Measurements from ENCODE around the gene THOP1.

Gene THOP1

DNA sequence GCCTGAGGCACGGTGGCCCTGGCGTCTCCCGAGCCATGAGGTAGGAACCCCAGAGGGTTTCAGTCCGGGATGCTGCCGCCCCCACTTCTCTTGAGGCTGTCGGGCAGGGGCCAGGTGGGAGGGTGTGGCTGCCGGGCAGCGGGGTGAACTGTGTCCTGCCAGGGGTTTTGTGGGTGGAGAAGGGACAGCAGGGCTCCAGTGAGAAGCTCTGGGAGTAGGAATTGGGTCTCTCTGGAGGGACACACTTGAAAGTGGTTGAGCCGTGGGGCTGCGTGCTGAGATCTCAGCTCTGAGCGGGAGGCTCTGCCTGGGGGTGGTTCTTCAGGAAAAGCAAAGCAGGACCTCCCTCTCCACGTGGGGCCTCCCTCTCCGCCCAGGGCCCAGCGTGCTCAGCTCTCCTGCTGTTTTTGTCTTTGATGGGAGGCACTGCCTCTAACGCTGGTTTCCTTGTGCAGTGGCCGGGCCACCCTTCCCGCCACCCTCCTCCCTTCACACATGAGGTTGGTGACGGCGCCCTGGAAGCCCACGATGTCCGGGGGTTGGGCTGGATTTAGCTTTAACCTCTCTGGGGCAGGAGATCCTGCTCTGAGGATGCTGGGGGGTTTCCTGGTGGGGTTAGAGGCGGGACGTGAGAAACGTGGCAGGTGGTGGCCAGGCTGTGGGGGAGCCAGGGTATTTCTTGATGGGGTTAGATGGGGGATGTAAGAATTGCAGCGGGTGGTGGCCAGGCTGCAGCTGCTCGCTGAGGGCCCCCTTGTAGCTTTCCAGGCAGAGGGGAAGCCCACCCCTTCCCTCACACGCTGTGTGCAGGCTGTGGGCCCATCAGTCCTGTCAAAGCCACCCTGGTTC lies 19.1 kb downstream of the THOP1 start:
- no peak for DNase-seq

DNA sequence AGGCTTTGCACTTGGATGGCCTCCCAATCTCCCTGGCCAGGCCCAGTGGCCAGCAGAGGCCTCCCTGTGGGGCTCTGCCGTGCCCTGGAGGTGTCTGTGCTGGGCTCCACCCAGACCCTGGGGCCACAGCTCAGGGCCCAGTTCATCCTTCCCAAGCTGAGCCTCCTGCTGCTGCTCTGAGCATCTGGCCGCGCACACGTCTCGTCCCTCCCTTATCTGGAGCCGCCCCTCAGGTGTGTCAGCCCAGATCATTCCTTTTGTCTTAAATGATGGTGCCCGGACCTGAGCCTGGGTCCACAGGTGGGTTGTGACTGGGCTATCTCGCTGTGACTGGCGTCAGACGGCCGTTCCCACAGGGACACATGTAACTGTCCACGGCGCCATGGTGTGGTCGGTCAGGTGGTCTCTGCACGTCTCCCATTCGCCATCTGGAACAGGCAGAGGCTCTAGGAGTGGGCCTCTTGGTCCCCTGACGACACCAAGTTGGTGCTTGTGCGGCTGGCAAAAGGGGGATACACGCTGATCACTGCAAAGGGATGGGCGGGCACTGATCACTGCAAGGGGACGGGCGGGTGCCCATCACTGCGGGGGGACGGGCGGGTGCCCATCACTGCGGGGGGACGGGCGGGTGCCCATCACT lies 20.1 kb downstream of the THOP1 start:
- no peak for DNase-seq

DNA sequence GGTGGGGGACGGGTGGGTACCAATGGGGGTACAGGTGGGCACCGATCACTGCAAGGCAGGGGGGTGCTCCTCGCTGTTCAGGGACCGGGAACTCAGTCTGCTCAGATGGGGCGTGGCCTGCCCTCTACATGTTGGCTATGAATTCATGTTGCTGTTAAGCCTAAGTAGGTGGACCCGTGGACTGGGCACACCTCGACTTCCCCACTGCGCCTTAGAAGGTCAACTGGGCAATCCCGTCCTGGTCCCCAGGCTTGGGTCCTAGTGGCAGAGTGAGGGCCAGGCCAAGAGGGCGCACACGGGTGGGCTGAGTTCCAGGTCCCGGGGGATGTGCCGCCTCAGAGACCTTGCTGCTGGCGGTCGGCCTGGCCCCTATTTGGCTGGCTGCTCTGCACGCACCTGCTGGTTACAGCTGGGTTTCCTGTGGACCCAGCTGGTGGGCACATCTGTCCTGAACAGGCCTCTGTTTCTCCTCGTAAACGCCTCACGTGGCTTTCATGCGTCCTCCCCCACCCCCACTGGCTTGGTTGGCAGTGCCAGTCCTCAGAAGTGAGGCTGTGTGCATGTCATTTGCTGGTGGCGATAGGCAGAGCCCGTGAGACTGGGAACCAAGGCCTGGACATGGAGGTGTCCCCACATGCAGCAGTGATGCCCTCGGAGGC lies 20.8 kb downstream of the THOP1 start:
- no peak for DNase-seq

DNA sequence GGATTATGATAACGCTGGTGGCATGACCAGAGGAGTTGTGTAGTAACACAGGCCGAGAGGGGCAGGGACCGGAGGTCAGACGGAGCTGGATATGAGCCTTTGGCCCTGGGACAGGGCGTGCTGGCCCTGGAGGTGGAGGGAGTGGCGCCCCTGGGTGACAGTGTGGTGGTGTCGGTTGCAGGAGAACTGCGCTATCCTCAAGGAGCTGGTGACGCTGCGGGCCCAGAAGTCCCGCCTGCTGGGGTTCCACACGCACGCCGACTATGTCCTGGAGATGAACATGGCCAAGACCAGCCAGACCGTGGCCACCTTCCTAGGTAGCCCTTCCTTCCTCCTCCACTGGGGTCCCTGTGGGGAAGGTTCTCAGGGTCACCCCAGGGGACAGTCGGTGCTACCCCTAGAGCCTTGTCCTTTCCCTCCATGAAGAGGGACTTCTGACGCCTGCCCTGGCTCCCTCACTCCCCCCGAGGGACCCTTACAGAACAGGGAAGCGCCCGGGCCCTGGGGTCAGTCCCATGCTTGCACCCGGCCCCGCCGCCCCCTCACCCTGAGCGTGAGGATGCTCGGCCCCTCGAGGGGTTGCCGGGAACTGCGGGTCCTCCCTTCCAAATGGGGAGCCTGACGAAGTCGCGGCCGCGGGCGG lies 21.6 kb downstream of the THOP1 start:
- no peak for DNase-seq

DNA sequence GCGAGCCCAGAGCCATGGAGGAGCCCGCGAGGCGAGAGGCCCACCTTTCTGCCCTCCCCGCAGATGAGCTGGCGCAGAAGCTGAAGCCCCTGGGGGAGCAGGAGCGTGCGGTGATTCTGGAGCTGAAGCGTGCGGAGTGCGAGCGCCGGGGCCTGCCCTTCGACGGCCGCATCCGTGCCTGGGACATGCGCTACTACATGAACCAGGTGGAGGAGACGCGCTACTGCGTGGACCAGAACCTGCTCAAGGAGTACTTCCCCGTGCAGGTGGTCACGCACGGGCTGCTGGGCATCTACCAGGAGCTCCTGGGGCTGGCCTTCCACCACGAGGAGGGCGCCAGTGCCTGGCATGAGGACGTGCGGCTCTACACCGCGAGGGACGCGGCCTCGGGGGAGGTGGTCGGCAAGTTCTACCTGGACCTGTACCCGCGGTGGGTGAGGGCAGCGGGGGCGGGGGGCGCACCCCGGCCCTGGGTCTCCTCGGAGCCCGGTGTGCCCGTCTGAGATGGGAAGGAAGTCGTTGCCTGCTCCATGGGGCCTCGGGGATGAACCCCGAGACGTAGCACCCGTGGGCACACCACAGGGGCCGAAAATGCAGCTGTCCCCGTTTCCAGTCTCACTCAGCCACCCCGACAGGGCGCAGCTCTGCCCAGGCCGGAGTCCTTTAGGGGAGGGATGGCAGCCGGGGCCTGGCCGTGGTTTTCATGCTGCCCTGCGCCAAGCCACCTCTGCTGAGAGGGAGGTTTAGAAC lies 22.3 kb downstream of the THOP1 start:
- no peak for DNase-seq

DNA sequence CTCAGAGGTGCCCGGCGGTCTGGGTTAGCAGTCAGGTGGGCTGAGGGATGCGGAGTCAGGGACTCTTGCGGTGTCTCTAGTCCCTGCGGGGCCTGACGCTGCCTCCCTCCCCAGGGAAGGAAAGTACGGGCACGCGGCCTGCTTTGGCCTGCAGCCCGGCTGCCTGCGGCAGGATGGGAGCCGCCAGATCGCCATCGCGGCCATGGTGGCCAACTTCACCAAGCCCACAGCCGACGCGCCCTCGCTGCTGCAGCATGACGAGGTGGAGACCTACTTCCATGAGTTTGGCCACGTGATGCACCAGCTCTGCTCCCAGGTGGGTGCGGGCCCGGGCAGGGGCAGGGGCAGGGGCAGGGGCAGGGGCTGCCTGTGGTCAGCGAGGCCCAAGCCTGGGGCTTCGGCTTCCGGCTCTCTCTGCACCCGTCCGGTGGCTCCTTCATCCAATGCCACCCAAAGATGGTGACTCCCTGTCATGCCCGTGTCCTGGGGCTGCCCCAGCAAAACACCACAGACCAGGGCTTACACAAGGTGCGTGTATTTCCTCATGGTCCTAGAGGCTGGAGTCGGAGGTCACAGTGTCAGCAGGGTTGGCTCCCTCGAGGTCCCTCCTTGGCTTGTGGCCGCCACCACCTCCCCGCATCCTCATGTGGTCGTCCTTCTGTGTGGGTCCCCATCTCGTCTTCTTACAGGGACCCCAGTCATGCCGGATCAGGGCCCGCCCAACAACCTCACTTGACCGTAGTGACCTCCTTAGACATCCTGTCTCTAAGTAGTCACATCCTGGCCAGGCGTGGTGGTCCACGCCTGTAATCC lies 23.0 kb downstream of the THOP1 start:
- no peak for DNase-seq

DNA sequence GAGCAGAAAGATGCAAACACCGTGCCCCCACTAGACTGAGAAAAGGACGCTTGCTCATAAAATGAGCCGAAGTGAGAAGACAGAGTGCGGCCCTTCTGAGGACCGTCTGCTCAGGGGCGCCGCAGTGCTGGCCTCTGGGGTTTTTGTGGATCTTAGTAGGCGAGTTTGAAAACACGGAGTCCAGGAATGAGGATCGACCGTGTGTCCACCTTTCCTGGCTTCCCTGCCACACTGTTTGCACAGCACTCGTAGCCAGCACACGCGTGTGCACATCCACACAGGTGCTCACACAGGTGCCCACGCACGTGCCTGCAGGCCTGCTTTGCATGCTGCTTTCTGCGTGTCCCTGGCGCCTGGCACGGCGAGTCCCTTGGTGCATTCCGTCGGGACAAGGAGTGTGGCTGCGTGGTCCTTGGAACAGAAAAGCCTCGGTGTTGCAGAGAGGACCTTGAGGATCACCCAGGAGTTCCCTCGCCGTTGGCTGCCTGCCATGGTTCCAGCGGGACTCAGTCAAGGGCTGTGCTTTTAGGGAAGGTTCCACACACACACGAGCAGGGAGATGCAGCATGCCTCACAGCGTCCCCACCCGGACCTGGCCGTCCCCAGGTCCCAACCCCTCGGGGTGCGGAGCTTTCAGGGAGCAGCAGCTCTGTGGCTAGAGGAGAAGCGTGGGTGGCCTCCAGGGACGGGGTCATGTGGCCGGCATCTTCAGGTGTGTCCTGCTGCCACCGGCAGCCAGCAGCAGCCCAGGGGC lies 24.3 kb downstream of the THOP1 start:
- no peak for DNase-seq

DNA sequence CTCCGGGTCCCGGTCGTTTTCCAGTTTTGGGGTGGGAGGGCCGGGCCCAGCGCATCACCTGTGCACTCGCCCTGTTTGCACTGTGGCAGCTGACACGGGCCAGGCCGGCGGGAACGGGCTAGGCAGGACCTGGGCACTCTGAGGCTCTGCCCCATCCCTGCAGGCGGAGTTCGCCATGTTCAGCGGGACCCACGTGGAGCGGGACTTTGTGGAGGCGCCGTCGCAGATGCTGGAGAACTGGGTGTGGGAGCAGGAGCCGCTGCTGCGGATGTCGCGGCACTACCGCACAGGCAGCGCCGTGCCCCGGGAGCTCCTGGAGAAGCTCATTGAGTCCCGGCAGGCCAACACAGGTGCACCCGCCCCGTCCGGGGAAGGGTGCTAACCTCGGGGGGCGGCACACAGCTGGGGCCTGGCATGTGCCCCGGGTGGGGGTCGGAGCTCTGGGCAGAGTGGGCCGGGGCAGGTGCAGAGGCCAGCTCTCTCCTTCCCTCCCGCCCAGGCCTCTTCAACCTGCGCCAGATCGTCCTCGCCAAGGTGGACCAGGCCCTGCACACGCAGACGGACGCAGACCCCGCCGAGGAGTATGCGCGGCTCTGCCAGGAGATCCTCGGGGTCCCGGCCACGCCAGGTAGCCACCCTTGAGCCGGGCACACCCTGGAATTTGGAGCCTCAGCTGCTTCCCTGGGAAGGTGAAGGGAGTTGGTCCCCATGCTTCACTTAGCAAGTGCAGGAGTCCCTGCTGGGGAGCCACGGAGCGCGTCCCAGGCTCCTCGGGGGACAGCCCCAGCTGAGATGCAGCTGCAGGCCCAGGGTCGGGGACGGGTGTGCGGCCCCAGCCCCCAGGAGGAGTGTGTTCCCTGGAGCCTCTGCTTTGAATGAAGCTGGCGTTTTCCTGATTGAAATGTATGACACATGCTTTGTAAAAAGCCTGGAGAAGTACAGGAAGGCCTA lies 25.1 kb downstream of the THOP1 start:
- DNase-seq, result no peak

DNA sequence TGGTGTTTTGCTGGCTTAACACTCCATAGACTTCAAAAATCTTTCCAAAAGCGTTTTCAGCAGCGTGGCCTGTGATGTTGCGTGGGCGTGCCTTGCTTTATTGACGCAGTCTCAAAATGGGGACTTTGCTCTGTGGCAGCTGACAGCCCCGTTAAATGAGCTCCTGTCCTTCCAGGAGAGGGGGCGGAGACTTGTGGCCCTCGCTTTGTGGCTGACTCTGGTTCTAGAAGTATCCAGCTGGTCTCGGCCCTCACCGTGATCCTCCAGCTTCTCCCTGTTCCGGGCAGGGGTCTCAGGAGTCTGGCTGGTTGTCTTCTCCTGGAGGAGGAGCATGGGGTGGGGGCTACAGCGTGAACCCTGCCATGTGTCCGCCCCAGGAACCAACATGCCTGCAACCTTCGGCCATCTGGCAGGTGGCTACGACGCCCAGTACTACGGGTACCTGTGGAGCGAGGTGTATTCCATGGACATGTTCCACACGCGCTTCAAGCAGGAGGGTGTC lies 26.0 kb downstream of the THOP1 start:
- DNase-seq, result no peak

DNA sequence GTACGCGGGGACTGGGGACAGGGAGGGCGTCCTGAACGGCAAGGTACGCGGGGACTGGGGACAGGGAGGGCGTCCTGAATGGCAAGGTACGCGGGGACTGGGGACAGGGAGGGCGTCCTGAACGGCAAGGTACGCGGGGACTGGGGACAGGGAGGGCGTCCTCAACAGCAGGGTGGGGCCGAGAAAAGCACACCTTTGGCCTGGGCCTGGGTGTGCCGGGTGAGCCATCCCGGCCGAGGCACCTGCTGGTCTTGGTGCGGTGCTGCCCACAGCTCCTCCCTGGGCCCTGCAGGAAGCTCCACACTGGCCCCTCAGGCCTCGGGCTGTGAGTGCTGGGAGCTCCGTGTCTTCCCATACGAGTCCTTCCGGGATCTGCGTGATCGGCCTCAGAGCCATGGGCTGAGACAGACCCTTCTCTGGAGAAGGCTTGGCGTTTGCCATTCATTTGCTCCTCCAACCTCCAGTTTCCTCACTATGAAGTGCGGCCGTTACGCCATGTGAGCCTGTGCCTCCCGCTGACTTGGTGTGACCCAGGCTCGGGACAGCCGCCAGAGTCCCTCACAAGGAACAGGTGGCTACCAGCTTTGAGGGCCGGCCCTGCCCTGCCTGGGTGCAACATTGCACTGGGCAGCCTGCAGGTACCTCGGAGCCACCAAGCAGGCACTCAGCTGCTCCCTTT lies 26.6 kb downstream of the THOP1 start:
- DNase-seq, result no peak

DNA sequence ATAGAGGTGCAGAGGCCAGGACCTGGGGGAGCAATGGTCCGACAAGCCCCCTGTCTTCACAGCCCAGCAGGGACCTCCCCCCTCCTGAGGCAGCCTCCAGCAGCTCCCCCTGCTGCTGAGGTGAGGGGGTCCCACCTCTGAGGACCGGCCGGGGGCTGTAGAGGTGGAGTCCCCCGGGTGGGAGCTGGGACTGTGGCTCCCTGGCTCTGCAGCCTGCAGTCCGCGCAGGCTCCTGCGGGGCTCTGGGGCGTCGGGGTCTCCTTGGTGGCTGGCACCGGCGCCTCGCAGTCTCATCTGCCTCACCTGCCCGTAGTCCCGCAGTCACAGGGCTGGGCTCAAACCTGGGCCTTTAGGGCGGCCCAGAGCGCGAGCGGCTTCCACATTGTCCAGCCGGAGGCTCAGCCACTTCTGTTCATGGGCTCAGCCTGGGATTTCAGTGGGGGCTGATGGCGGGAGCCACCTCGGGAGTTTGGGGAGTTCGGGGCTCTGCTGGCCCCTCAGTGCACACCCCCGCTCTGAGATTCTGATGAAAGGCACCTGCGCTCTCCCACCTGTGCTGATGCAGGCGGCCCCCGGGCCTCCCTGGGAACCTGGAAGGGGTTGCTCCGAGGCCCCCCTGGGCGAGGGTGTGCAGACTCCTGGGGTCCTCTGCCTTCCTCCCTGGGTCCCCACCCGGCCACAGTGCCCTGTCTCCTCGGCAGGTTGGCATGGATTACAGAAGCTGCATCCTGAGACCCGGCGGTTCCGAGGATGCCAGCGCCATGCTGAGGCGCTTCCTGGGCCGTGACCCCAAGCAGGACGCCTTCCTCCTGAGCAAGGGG lies 27.3 kb downstream of the THOP1 start:
- DNase-seq, result no peak

DNA sequence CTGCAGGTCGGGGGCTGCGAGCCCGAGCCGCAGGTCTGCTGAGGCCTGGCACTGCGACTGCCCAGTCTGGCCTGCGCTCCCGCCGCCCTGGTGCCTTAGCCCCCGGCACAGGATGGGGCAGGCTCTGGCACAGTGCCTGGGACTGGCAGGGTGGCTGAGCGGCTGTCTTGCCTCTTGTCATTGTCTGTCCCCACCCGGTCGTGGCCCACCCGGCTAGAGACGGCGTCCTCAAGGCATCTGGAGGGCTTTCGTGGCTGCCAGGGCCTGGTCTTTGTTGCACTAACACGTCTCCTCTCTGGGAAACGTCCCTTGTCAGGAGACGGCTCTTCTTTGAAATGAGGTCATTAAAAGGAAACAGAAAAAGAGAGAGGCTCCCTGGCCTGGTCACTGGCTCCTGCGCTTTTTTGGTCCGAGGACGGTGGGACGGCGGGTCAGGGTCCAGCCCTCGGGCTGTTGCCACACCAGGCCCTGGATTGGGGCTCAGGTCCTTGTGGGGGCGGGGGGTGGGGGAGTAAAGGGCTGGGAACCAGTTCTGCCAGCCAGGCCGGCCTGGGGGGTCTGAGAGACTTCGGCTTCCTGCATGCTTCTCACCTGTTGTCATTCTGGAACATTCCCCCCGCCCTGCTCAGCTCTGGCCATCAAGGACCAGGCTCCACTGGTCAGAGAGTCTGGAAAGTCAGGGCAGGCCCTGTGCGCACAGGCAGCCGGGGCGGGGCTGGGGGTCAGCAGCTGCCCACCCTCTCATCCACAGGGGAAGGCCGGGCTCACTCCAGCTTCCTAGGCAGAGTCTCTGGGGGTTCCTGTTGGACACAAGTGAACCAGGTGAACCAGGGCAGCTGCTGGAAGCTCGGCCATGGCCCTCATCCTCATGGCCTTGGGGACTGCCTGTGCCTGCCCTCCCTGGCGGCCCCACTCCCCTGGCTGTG lies 28.2 kb downstream of the THOP1 start:
- DNase-seq, result no peak

DNA sequence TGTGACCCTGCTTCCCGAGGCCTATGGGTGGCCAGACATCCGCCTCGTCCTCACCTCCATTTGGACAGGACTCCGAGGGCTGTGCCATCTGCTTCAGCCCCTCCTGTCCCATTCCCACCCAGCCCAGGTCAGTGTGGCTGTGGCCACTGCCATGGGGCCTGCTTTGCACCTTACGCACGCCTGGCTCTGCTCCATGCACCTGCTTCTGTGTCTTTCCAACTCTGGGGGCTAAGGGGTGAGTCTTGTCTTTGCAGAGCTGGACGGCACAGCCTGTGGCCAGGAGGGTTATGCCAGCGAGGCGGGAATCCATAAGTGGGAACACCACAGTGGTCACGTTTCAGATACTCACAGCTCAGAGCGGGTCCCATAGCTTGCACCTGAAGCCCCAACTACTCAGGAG lies 29.1 kb downstream of the THOP1 start:
- DNase-seq, result no peak

DNA sequence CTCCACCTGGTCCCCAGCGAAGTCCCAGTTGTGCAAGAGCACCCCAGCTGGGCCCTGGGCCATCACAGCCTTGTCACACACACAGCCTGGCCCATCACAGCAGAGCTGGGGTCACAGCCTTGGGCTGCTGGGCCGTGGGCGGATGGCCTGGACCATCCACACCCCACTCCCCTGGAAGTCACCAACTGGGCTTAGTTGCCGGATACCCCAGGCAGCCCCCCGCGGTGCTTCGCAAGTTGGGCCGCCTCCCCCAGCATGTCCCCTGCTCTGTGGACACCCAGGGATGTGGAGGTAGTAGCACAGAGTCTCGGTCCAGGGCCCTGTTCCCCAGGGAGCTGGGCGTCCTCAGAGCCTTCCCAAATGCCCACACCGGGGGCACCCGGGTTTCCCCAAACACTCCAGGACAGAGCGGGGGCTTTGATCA lies 29.9 kb downstream of the THOP1 start:
- no peak for DNase-seq

DNA sequence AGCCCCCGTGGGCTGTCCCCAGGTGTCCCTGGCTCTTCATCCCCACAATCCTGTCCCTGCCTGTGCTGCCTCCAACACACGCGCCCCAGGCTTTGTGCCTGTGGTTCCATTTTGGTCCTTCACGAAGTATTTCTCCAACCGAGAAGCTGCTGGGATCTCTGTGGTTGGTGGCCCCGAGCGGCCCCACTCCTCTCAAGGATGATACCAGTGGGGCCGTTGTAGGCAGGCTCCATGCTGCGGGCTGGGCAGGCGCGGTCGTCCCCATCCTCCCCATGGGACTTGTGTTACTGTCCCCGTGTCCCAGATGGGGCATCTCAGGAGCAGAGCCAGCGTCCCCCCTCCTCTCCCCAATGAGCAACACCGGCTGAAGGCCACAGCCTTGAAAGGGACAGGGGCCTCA lies 30.6 kb downstream of the THOP1 start:
- no peak for DNase-seq

DNA sequence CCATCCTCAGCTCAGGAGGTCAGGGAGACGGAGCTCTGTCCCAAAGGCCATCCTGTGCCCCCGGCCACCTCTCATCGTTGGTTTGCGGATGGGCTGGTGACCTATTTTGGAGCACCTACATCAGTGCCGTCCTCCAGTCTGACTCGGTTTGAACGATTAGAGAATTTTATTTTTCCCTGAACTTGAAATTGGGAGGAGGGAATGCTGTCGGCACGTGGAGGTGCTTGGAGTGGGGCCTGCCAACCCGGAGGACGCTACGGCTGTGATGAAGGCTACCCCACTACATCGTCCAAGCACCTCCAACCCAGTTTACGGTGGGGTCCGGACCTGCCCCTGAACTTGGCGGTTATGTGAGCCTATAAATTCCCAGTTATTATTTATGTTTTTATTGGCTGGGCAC lies 31.3 kb downstream of the THOP1 start:
- no peak for DNase-seq
